ENCODE measurements around the gene ROR1.

GRCh38 chr1:64166629-64167028, 392.8 kb downstream of the ROR1 start:
- TF ChIP-seq POLR2AphosphoS5 (IDR thresholded peaks at IDR 0.05; ENCODE audit: low read depth, low read length): no peak
- TF ChIP-seq CTCF (IDR thresholded peaks at IDR 0.05): no peak
- no peak for TF ChIP-seq FOXM1 (IDR thresholded peaks at IDR 0.05; ENCODE audit: low read depth)
- no peak for TF ChIP-seq REST (IDR thresholded peaks at IDR 0.05; ENCODE audit: low read depth, low read length)
- no peak for TF ChIP-seq TCF12 (IDR thresholded peaks at IDR 0.05)
- no peak for TF ChIP-seq IRF3 (IDR thresholded peaks at IDR 0.05; ENCODE audit: low read depth, low read length)
- no peak for TF ChIP-seq RFX5 (IDR thresholded peaks at IDR 0.05; ENCODE audit: low read length)
- no peak for TF ChIP-seq PBX3 (IDR thresholded peaks at IDR 0.05)
- TF ChIP-seq MAX (IDR thresholded peaks at IDR 0.05; ENCODE audit: low read depth): no peak
- TF ChIP-seq MXI1 (IDR thresholded peaks at IDR 0.05; ENCODE audit: low read depth, low read length): no peak
